HEK293 (cell line): Measurements from ENCODE around the gene CDKAL1.

Source experiments
- SP7 ChIP-seq: fragments of 450-650 bp; formaldehyde crosslinking; IDR thresholded peaks from 2 replicates; pipeline ENCODE4 v1.5.1; 2016; ENCODE audit warnings: missing biosample characterization, missing genetic modification characterization
- ZNF335 ChIP-seq: fragments of 450-650 bp; formaldehyde crosslinking; conservative IDR thresholded peaks from 2 replicates; pipeline ENCODE4 v1.5.1; 2016; ENCODE audit warnings: missing biosample characterization, missing genetic modification characterization
- TF ChIP-seq, protein P1 (sequence below): fragments of 450-650 bp; formaldehyde crosslinking; IDR thresholded peaks from 2 replicates; pipeline ENCODE4 v1.5.1; 2016; ENCODE audit warnings: missing biosample characterization, missing genetic modification characterization

DNA sequence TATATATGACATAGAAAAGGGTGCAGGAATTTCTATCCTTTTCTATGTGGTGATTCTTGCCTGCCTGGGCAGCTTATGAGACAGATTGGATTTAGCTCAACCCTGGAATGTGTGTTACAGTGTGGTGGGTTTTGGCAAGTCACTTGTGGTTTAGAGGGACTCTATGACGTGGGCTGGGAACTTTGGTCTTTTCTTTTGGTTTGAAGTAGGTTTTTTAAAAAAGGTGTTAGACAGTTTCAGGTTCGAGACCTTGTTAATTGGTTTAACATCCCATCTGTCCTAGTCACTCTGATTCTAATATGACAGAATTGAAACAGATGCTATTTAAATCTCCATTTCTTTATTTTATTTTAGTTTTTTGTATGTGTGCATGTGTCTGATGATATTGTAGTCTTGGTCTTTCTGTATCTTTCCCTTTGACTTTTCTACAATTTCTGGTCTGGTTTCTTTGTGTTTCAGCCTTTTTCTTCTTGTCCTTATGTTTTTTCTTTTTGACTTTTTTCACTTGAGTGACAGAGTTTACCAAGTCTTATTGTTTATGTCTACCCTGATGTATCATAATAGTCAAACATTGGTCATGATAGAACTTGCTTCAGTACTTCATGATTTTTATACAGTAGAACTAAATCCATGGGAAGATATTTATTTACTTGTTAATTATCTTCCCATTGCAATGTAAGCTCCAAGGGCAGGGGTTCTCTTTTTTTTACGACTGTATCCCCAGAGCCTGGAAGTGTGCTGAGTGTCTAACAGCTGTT lies 174.3 kb downstream of the CDKAL1 start:
- TF ChIP-seq, protein P1, sequence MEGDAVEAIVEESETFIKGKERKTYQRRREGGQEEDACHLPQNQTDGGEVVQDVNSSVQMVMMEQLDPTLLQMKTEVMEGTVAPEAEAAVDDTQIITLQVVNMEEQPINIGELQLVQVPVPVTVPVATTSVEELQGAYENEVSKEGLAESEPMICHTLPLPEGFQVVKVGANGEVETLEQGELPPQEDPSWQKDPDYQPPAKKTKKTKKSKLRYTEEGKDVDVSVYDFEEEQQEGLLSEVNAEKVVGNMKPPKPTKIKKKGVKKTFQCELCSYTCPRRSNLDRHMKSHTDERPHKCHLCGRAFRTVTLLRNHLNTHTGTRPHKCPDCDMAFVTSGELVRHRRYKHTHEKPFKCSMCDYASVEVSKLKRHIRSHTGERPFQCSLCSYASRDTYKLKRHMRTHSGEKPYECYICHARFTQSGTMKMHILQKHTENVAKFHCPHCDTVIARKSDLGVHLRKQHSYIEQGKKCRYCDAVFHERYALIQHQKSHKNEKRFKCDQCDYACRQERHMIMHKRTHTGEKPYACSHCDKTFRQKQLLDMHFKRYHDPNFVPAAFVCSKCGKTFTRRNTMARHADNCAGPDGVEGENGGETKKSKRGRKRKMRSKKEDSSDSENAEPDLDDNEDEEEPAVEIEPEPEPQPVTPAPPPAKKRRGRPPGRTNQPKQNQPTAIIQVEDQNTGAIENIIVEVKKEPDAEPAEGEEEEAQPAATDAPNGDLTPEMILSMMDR (tag by site-specific recombination) = no peak
- no peak for TF ChIP-seq SP7 (tag by site-specific recombination)
- TF ChIP-seq ZNF335 = no peak
